ENCODE results near the gene ANXA2R. TPM values are rescaled to one million over a fixed set of nuclear protein-coding genes. Genes with fewer than 3 reads are reported as not detected.

ANXA2R gene
- total RNA-seq, 1 experiment from 2014 or later: 6.2 TPM

DNA sequence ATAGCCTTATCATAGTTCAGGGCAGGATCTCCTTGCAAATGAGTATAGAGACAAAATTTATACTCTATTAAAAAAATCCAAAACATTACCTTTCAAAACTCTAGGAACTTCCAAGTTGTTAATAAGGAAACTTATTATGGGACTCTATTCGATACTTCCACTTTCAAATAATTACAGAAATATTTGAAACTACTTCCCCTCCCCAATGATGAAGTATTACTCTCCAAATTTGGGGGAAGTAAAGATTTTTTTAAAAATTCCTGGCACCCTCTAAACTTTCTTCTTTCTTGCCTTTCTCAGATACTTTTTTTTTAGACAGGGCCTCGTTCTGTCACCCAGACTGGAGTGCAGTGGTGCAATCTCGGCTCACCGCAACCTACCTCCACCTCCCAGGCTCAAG lies 35.1 kb downstream of the ANXA2R start:
- no peak for TF ChIP-seq CTCF (IDR thresholded peaks at IDR 0.05)
- TF ChIP-seq REST (IDR thresholded peaks at IDR 0.05; ENCODE audit: insufficient read depth in 1 of 2, low read depth in 2 of 2, low read length in 1 of 2): no peak
- TF ChIP-seq SIN3A (IDR thresholded peaks at IDR 0.05; ENCODE audit: borderline replicate concordance, insufficient read depth, low read depth, low read length): no peak
- TF ChIP-seq POLR2AphosphoS5 (IDR thresholded peaks at IDR 0.05; ENCODE audit: low read depth, low read length): no peak
- TF ChIP-seq TCF7L2 (IDR thresholded peaks at IDR 0.05; ENCODE audit: low read depth, low read length): no peak
- Histone ChIP-seq H3K27me3 (ENCODE audit: control insufficient read depth, insufficient read depth, low read length) (no peaks in the 10 kb centered on the region), H3K4me3 (ENCODE audit: low read depth in 2 of 2, low read length in 2 of 2) (no peak overlapping the region), H3K27ac (ENCODE audit: low read length) (no peak overlapping the region; the same call in 1 of the 2 replicates), H3K4me1 (ENCODE audit: control insufficient read depth, insufficient read depth, low read length) (peaks cover 22% of the 10 kb centered on the region), H3K36me3 (ENCODE audit: control insufficient read depth, insufficient read depth, low read length) (no peaks in the 10 kb centered on the region), H3K9me3 (ENCODE audit: control insufficient read depth, insufficient read depth, low read depth, low read length) (no peaks in the 10 kb centered on the region)
- in situ Hi-C loops (cut with HindIII; ENCODE audit: low pct_unique_long_range_greater_than_20kb, low sequenced_read_pairs): loop anchor here (25.0 kb wide), 1 partner anchor 93 kb away; no protein-coding TSS in a partner anchor
- BruUV-seq (replicated peaks): no TSS peak
- ChIA-PET POLR2A (no interaction called here), CTCF (no interaction called here)
- ATAC-seq: no peak
- no peak for DNase-seq (ENCODE audit: low read depth, low spot score)
- intact Hi-C loops (cut with micrococcal nuclease; ENCODE audit: unreplicated experiment): no loop called here

- no peak overlapping the region for H3K27ac ChIP-seq (ENCODE audit: low read length)
- BruUV-seq (replicated peaks): no TSS peak
- H3K4me3 ChIP-seq (ENCODE audit: low read depth in 2 of 2, low read length in 2 of 2): no peak overlapping the region
- H3K4me1 ChIP-seq (ENCODE audit: control insufficient read depth, insufficient read depth, low read length): peaks cover 16% of the 10 kb centered on the region
- in situ Hi-C loops (cut with HindIII; ENCODE audit: low pct_unique_long_range_greater_than_20kb, low sequenced_read_pairs): loop anchor here (25.0 kb wide), 1 partner anchor 89 kb away; no protein-coding TSS in a partner anchor
- ChIA-PET CTCF (no interaction called here), POLR2A (no interaction called here)
- H3K36me3 ChIP-seq (ENCODE audit: control insufficient read depth, insufficient read depth, low read length): no peaks in the 10 kb centered on the region
- no peak for ATAC-seq
- intact Hi-C loops (cut with micrococcal nuclease; ENCODE audit: unreplicated experiment): no loop called here
- H3K27me3 ChIP-seq (ENCODE audit: control insufficient read depth, insufficient read depth, low read length): no peaks in the 10 kb centered on the region
- H3K9me3 ChIP-seq (ENCODE audit: control insufficient read depth, insufficient read depth, low read depth, low read length): no peaks in the 10 kb centered on the region
- TF ChIP-seq TCF7L2 (IDR thresholded peaks at IDR 0.05; ENCODE audit: low read depth, low read length): no peak
- no peak for TF ChIP-seq REST (IDR thresholded peaks at IDR 0.05; ENCODE audit: insufficient read depth in 1 of 2, low read depth in 2 of 2, low read length in 1 of 2)
- no peak for TF ChIP-seq CTCF (IDR thresholded peaks at IDR 0.05)
- TF ChIP-seq SIN3A (IDR thresholded peaks at IDR 0.05; ENCODE audit: borderline replicate concordance, insufficient read depth, low read depth, low read length): no peak
- TF ChIP-seq POLR2AphosphoS5 (IDR thresholded peaks at IDR 0.05; ENCODE audit: low read depth, low read length): no peak
- DNase-seq (ENCODE audit: low read depth, low spot score): no peak
These were observed 38.4 kb downstream of the ANXA2R start for GRCh38 chr5:43001748-43002147.

Measured in Panc1 (cell line).